ENCODE measurements around the gene UROC1.

Gene UROC1

GRCh38 chr3:126555795-126556636 is 38.4 kb upstream of the UROC1 start:
- H3K4me3 ChIP-seq (ENCODE audit: control insufficient read depth, low read depth, low read length): no peak overlapping the region
- TF ChIP-seq CTCF (conservative IDR thresholded peaks at IDR 0.05; ENCODE audit: control insufficient read depth, insufficient read depth, low read depth, low read length): no peak

GRCh38 chr3:126554560-126555525 is 37.3 kb upstream of the UROC1 start:
- TF ChIP-seq CTCF (conservative IDR thresholded peaks at IDR 0.05; ENCODE audit: control insufficient read depth, insufficient read depth, low read depth, low read length): no peak
- H3K4me3 ChIP-seq (ENCODE audit: control insufficient read depth, low read depth, low read length): no peak overlapping the region
- no peak for DNase-seq (ENCODE audit: low read depth)

More at GRCh38 chr3:126555795-126556636, 38.4 kb upstream of the UROC1 start:
- no peak for DNase-seq (ENCODE audit: low read depth)

GRCh38 chr3:126553284-126554084 is 35.9 kb upstream of the UROC1 start:
- TF ChIP-seq CTCF (conservative IDR thresholded peaks at IDR 0.05; ENCODE audit: control insufficient read depth, insufficient read depth, low read depth, low read length): no peak
- no peak overlapping the region for H3K4me3 ChIP-seq (ENCODE audit: control insufficient read depth, low read depth, low read length)
- no peak for DNase-seq (ENCODE audit: low read depth)

- no peak for DNase-seq (ENCODE audit: low read depth)
- no peak overlapping the region for H3K4me3 ChIP-seq (ENCODE audit: control insufficient read depth, low read depth, low read length)
- TF ChIP-seq CTCF (conservative IDR thresholded peaks at IDR 0.05; ENCODE audit: control insufficient read depth, insufficient read depth, low read depth, low read length): no peak
Measured at GRCh38 chr3:126552688-126553283, 35.2 kb upstream of the UROC1 start.

- no peak overlapping the region for H3K4me3 ChIP-seq (ENCODE audit: control insufficient read depth, low read depth, low read length)
- TF ChIP-seq CTCF (conservative IDR thresholded peaks at IDR 0.05; ENCODE audit: control insufficient read depth, insufficient read depth, low read depth, low read length): no peak
- no peak for DNase-seq (ENCODE audit: low read depth)
Measured at GRCh38 chr3:126551839-126552687, 34.5 kb upstream of the UROC1 start.

Measured in fibroblast of mammary gland (primary cell).